Endothelial cell of umbilical vein (primary cell): ENCODE results near the gene GRID1. TPM values are rescaled to one million over a fixed set of nuclear protein-coding genes. Genes with fewer than 3 reads are reported as not detected.

Source experiments
- BruUV-seq: library from RNA; stranded (reverse); fragments of 400-500 nt; replicated peaks from 2 replicates; lab custom pipeline; 2021; lab: Mats Ljungman, UMichigan
- CTCF ChIA-PET: fragments of 300-600, 350-600 bp; sonication (Branson Sonifier 250); formaldehyde crosslinking; loops from one replicate; lab custom pipeline; 2021; ENCODE audit warnings: antibody characterized with exemption, inconsistent platforms; lab: Charles Lee
- POLR2A ChIA-PET: fragments of 300-600, 350-600 bp; sonication (Branson Sonifier 250); formaldehyde crosslinking; loops from one replicate; lab custom pipeline; 2021; ENCODE audit warnings: antibody characterized with exemption, inconsistent platforms; lab: Charles Lee
- DNase-seq: peaks from one replicate; pipeline ENCODE4 v3.0.0-alpha.2; 2011; ENCODE audit warnings: low read depth, low spot score
- FAIRE-seq: peaks from 2 replicates; lab custom pipeline; 2011; peaks lifted over from hg19 to GRCh38; lab: Jason Lieb, UNC
- H2AFZ ChIP-seq: 2 replicates; pipeline ENCODE4 v1.6.0; 2012; ENCODE audit warnings: low read depth, low read length, control low read depth, inconsistent platforms
- H3K27ac ChIP-seq: 2 replicates; pipeline ENCODE4 v1.5.1; 2011; ENCODE audit warnings: low read depth, mild to moderate bottlenecking, control low read depth, low read length, moderate library complexity; ENCODE audit not compliant: insufficient read depth
- H3K27me3 ChIP-seq, 2 experiments: 2 replicates each; pipeline versions ENCODE4 v1.6.0 to v1.6.1; 2011; ENCODE audit warnings: low read length in 2 of 2, mixed read lengths in 1 of 2; ENCODE audit not compliant: control insufficient read depth in 2 of 2, insufficient read depth in 2 of 2
- H3K36me3 ChIP-seq, 2 experiments: 2 replicates in 1 of 2; 3 replicates in 1 of 2; pipeline ENCODE4 v1.5.1; 2011; ENCODE audit warnings: low read length in 2 of 2, mild to moderate bottlenecking in 1 of 2, moderate library complexity in 1 of 2; ENCODE audit not compliant: control insufficient read depth in 2 of 2, insufficient read depth in 2 of 2; ENCODE audit errors: extremely low read depth in 1 of 2
- H3K4me1 ChIP-seq: 3 replicates; pipeline ENCODE4 v1.5.1; 2011; ENCODE audit warnings: mild to moderate bottlenecking, low read length; ENCODE audit not compliant: control insufficient read depth, insufficient read depth; ENCODE audit errors: extremely low read depth
- H3K4me2 ChIP-seq: 2 replicates; pipeline ENCODE4 v1.6.1; 2011; ENCODE audit warnings: low read length, control low read depth, mixed read lengths; ENCODE audit not compliant: insufficient read depth
- H3K4me3 ChIP-seq, 3 experiments: fragments of 200-600 bp in 1 of 3; sonication (generic), shearing (Covaris generic) in 1 of 3; replicated peaks in 1 of 3; 2 replicates each; pipeline ENCODE4 v1.5.1; 2011 to 2016; ENCODE audit warnings: control low read depth in 3 of 3, low read length in 3 of 3, mild to moderate bottlenecking in 2 of 3, inconsistent platforms in 1 of 3, low read depth in 1 of 3, moderate library complexity in 1 of 3; ENCODE audit not compliant: insufficient read depth in 1 of 3
- H3K79me2 ChIP-seq: 2 replicates; pipeline ENCODE4 v1.6.0; 2012; ENCODE audit warnings: low read length, inconsistent platforms; ENCODE audit not compliant: control insufficient read depth, insufficient read depth
- H3K9ac ChIP-seq: replicated peaks from 2 replicates; pipeline ENCODE3; 2011; ENCODE audit warnings: low read length, control low read depth; ENCODE audit not compliant: insufficient read depth; ENCODE audit errors: extremely low read depth
- H3K9me1 ChIP-seq: replicated peaks from 3 replicates; pipeline ENCODE4 v1.6.0; 2011; ENCODE audit warnings: mild to moderate bottlenecking, low read length; ENCODE audit not compliant: control insufficient read depth, insufficient read depth; ENCODE audit errors: extremely low read depth
- H3K9me3 ChIP-seq: replicated peaks from 2 replicates; pipeline ENCODE4 v1.5.1; 2012; ENCODE audit warnings: low read length, inconsistent platforms; ENCODE audit not compliant: control insufficient read depth, insufficient read depth
- H4K20me1 ChIP-seq: replicated peaks from 2 replicates; pipeline ENCODE3; 2011; ENCODE audit warnings: mild to moderate bottlenecking, low read length; ENCODE audit not compliant: control insufficient read depth, insufficient read depth; ENCODE audit errors: extremely low read depth
- CTCF ChIP-seq, 2 donors: IDR thresholded peaks; 1 replicate in 1 of 2; 2 replicates in 1 of 2; pipeline ENCODE4 v1.5.1; 2011; ENCODE audit warnings: low read length in 2 of 2, mild to moderate bottlenecking in 2 of 2, moderate library complexity in 2 of 2, control low read depth in 1 of 2, inconsistent platforms in 1 of 2, low read depth in 1 of 2; ENCODE audit not compliant: insufficient read depth in 1 of 2; ENCODE audit errors: extremely low read depth in 1 of 2
- EZH2 ChIP-seq: IDR thresholded peaks from 2 replicates; pipeline ENCODE4 v1.6.1; 2012; ENCODE audit warnings: borderline replicate concordance, low read depth, mild to moderate bottlenecking, moderate library complexity, low read length, inconsistent platforms; ENCODE audit not compliant: severe bottlenecking
- FOS ChIP-seq: IDR thresholded peaks from 2 replicates; pipeline ENCODE4 v1.6.1; 2011; ENCODE audit warnings: mild to moderate bottlenecking, low read length, moderate library complexity, borderline replicate concordance; ENCODE audit not compliant: insufficient read depth
- GATA2 ChIP-seq: IDR thresholded peaks from 2 replicates; pipeline ENCODE4 v1.7.0; 2011; ENCODE audit warnings: low read depth, mild to moderate bottlenecking, moderate library complexity, mixed read lengths, low read length; ENCODE audit not compliant: insufficient read length, insufficient read depth
- JUN ChIP-seq: IDR thresholded peaks from 2 replicates; pipeline ENCODE4 v1.6.1; 2011; ENCODE audit warnings: borderline replicate concordance, low read depth; ENCODE audit not compliant: insufficient read length, insufficient read depth
- MAX ChIP-seq: IDR thresholded peaks from 2 replicates; pipeline ENCODE4 v1.6.1; 2011; ENCODE audit not compliant: insufficient read depth, insufficient read length
- MYC ChIP-seq: IDR thresholded peaks from one replicate; pipeline ENCODE4 v1.6.1; 2011; ENCODE audit warnings: mild to moderate bottlenecking, low read depth, low read length
- POLR2A ChIP-seq: IDR thresholded peaks from 2 replicates; pipeline ENCODE4 v1.6.1; 2012; ENCODE audit warnings: low read depth, mild to moderate bottlenecking, control low read depth, low read length
- POLR2AphosphoS5 ChIP-seq: IDR thresholded peaks from 2 replicates; pipeline ENCODE4 v1.6.1; 2012; ENCODE audit warnings: low read depth, mild to moderate bottlenecking, control low read depth, low read length, moderate library complexity; ENCODE audit not compliant: insufficient read depth
- dilution Hi-C: fragments of 300-500 bp; cut with MboI; formaldehyde crosslinking; loops from one replicate; pipeline ENCODE4 v1.15.0; 2019; ENCODE audit warnings: low sequenced_read_pairs; ENCODE audit not compliant: extremely low pct_ligation_motif_present
- intact Hi-C: fragments of 100-400 bp; cut with micrococcal nuclease; formaldehyde crosslinking; loops from one replicate; pipeline ENCODE4 v1.10.0; 2022
- polyA plus RNA-seq, 4 experiments: library from polyadenylated mRNA; depleted of rRNA in 3 of 4; stranded (reverse) in 3 of 4; unstranded in 1 of 4; fragments of >200 nt; gene quantifications; 2 replicates each; pipeline versions ENCODE4 v1.2.1 to v1.2.3, GENCODE V29; 2011 to 2012; ENCODE audit warnings: missing spikeins in 1 of 4
- total RNA-seq: library from RNA; stranded (reverse); gene quantifications from 2 replicates; pipeline ENCODE4 v1.2.3, GENCODE V29; 2021

The GRID1 gene
- total and polyA plus RNA-seq, 2 donors (not counting 3 experiments of a cell fraction or from before 2014, with no cell fraction given) = not detected

GRCh38 chr10:86255405-86256251 is 111.0 kb downstream of the GRID1 start:
- Histone ChIP-seq H2AFZ (no peak overlapping the region), H3K27ac (no peak overlapping the region), H3K27me3 (no peaks in the 10 kb centered on the region), H3K36me3 (no peaks in the 10 kb centered on the region), H3K4me2 (no peak overlapping the region), H3K9me3 (no peaks in the 10 kb centered on the region), H3K4me1 (no peaks in the 10 kb centered on the region), H3K79me2 (no peaks in the 10 kb centered on the region), H3K9ac (no peak overlapping the region), H4K20me1 (no peaks in the 10 kb centered on the region), H3K4me3 (no peak overlapping the region), H3K9me1 (no peaks in the 10 kb centered on the region)
- dilution Hi-C loops = no loop called here
- DNase-seq = no peak
- POLR2A ChIA-PET = no interaction called here
- no peak for TF ChIP-seq EZH2
- TF ChIP-seq FOS = no peak
- no TSS peak for BruUV-seq
- CTCF ChIA-PET = no interaction called here
- FAIRE-seq = no peak
- intact Hi-C loops = no loop called here

- no peak for FAIRE-seq
Observed at GRCh38 chr10:86254526-86255174, 111.9 kb downstream of the GRID1 start.

More at GRCh38 chr10:86254526-86255174, 111.9 kb downstream of the GRID1 start:
- H3K79me2 ChIP-seq = no peaks in the 10 kb centered on the region
- POLR2A ChIA-PET = no interaction called here
- H4K20me1 ChIP-seq = no peaks in the 10 kb centered on the region
- TF ChIP-seq POLR2AphosphoS5 = no peak
- no peak for TF ChIP-seq CTCF (IDR thresholded peaks at IDR 0.05; ENCODE audit: extremely low read depth in 1 of 2, insufficient read depth in 1 of 2, low read depth in 1 of 2, low read length in 2 of 2)
- no peak for TF ChIP-seq GATA2
- no peak for TF ChIP-seq POLR2A
- TF ChIP-seq EZH2 = no peak
- no peak for TF ChIP-seq MYC
- no peak for TF ChIP-seq FOS
- TF ChIP-seq MAX = no peak
- TF ChIP-seq JUN = no peak
- no peak overlapping the region for H2AFZ ChIP-seq
- H3K9ac ChIP-seq = no peak overlapping the region
- no peaks in the 10 kb centered on the region for H3K36me3 ChIP-seq
- no peaks in the 10 kb centered on the region for H3K4me1 ChIP-seq
- H3K4me3 ChIP-seq = no peak overlapping the region
- dilution Hi-C loops = no loop called here
- H3K9me3 ChIP-seq = no peaks in the 10 kb centered on the region
- H3K9me1 ChIP-seq = no peaks in the 10 kb centered on the region
- H3K27ac ChIP-seq = no peak overlapping the region
- CTCF ChIA-PET = no interaction called here
- no peak for DNase-seq
- BruUV-seq = no TSS peak
- no peaks in the 10 kb centered on the region for H3K27me3 ChIP-seq
- no peak overlapping the region for H3K4me2 ChIP-seq
- intact Hi-C loops = no loop called here
